Heart left ventricle (tissue), 16 donors: ENCODE results near the gene CX3CR1. TPM values are rescaled to one million over a fixed set of nuclear protein-coding genes. Genes with fewer than 3 reads are reported as not detected.

ENCODE experiments used
- ATAC-seq, 4 donors: fragments of 200-7000 bp; cut with Tn5 transposase; one replicate each; pipeline ENCODE4 v1.9.1; 2020 to 2022; ENCODE audit warnings: moderate library complexity in 4 of 4, mild to moderate bottlenecking in 3 of 4, moderate number of reproducible peaks in 1 of 4
- DNase-seq, 5 donors: peaks; one replicate each; pipeline ENCODE4 v3.0.0-alpha.2; 2020
- H3K27ac ChIP-seq, 12 donors: fragments of 200-600 bp; sonication (generic) in 4 of 12; one replicate each; pipeline versions ENCODE4 v1.5.0 to v1.8.0; 2016 to 2022; ENCODE audit warnings: mild to moderate bottlenecking in 2 of 12
- H3K27me3 ChIP-seq, 9 donors: fragments of 200-600 bp; sonication (generic) in 2 of 9; one replicate each; pipeline versions ENCODE4 v1.5.1 to v1.8.0; 2016 to 2022; ENCODE audit warnings: mild to moderate bottlenecking in 3 of 9
- H3K36me3 ChIP-seq, 9 donors: fragments of 200-600 bp; sonication (generic) in 2 of 9; one replicate each; pipeline versions ENCODE4 v1.5.0 to v1.8.0; 2018 to 2022; ENCODE audit warnings: mild to moderate bottlenecking in 2 of 9
- H3K4me1 ChIP-seq, 12 donors: fragments of 200-600 bp; sonication (generic) in 4 of 12; one replicate each; pipeline versions ENCODE4 v1.5.0 to v1.8.0; 2016 to 2022; ENCODE audit warnings: mild to moderate bottlenecking in 3 of 12
- H3K4me3 ChIP-seq, 12 donors: fragments of 200-600 bp; sonication (generic) in 4 of 12; one replicate each; pipeline versions ENCODE4 v1.5.0 to v1.8.0; 2017 to 2022; ENCODE audit warnings: mild to moderate bottlenecking in 9 of 12, moderate library complexity in 4 of 12
- H3K9me3 ChIP-seq, 12 donors: fragments of 200-600 bp; sonication (generic) in 4 of 12; one replicate each; pipeline versions ENCODE4 v1.5.0 to v1.8.0; 2016 to 2022; ENCODE audit warnings: mild to moderate bottlenecking in 1 of 12
- POLR2A ChIP-seq, 2 donors: fragments of 450-650 bp; IDR thresholded peaks; one replicate each; pipeline ENCODE4 v1.6.1; 2017; ENCODE audit warnings: antibody characterized with exemption in 2 of 2, mild to moderate bottlenecking in 2 of 2, moderate library complexity in 2 of 2
- WGBS, 4 donors: extraction: QIAGEN DNeasy Blood & Tissue Kit in 2 of 4; methylation state at CpG; one replicate each; pipeline versions ENCODE4 v1.1.5 to v1.1.7; 2013 to 2018; 5-methylcytosine and 5-hydroxymethylcytosine counted together
- intact Hi-C, 10 donors: fragments of 100-400 bp; cut with DNase I; formaldehyde crosslinking; loops; one replicate each; pipeline versions ENCODE4 v1.11.1 to v1.14.2; 2022
- polyA plus RNA-seq, 2 donors: library from polyadenylated mRNA; stranded (reverse); fragments of 200-250 nt; gene quantifications; one replicate each; pipeline ENCODE4 v1.2.3, GENCODE V29; 2013
- total RNA-seq, 9 donors: library from RNA; depleted of rRNA in 2 of 9; stranded (reverse); fragments of >200 nt in 2 of 9; fragmentation: NEBNext Ultra II Directional in 3 of 9; extraction: Animal tissue kit (Norgen Biotek cat#: 25700) in 3 of 9; gene quantifications; one replicate each; pipeline versions ENCODE4 v1.1.0 to v1.2.4, GENCODE V29; 2016 to 2023
- TF ChIP-seq, protein P1 (sequence below), 12 donors: fragments of 200-600 bp; sonication (generic) in 4 of 12; IDR thresholded peaks; one replicate each; pipeline versions ENCODE4 v1.5.0 to v1.8.0; 2018 to 2022; ENCODE audit warnings: antibody characterized with exemption in 12 of 12, mild to moderate bottlenecking in 5 of 12
- donor health status: ischemic (EF 13 %, LVEDD 7.1; RV severe dilation, severe dysfunction).
- donor health status: healthy with polysubstance abuse.
- donor health status: DM: no; HTN: yes; CAD: no.
- donor health status: DM: no; HTN: no; CAD: no.
- donor health status: ischemic (EF 25% LVEDD 6.9; RV normal size, moderate dysfunction).
- donor health status: ischemic (EF 25% LVEDD 5.7; RV mildly dilated, moderate dysfunction).
- donor health status: healthy.
- donor health status: DM: yes; HTN: yes; CAD: no.
- donor health status: ischemic (EF 35%, LVEDD 5.7; RV mildly dilated, moderate dysfunction).
- donor health status: nonischemic (EF 11% LVEDD 7.7; RV severe dilation, severe dysfunction).
- donor health status: DM: yes; HTN: yes; CAD: no.
- donor health status: PGD.
- donor health status: ischemic (EF 29% LVEDD 5.4; RV normal size, mild dysfunction).
- donor health status: nonischemic (EF 23%, LVEDD 6.1; RV moderate dilation, normal function).

Gene CX3CR1
- total and polyA plus RNA-seq, 11 donors = 0.14 to 11.4 (median 1.1) TPM

DNA sequence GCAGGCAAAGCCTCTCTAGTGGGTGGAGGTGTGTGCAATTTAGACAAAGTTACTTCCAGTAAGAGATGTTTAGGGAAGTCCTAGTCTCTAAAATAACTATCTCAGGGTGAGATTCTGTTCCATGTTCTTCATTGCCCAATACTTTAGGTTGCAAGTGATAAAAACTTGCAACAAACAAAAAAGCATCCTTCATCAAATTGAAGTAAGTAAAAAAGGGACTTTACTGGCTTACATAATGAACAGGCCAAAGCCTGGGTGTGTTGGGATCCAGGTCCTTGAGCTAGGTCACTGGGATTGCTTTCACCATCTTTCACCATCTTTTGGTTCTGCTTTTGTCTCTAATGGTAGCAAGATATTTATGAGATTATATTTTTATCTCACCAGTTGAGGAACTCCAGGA, 38.3 kb downstream of the CX3CR1 start:
- H3K9me3 ChIP-seq = peaks cover 0 to 4% (median 0%) of the 10 kb centered on the region in 12 donors
- H3K27ac ChIP-seq = no peak overlapping the region
- H3K36me3 ChIP-seq = no peaks in the 10 kb centered on the region
- H3K4me3 ChIP-seq = no peak overlapping the region
- peaks cover 0 to 2% (median 0%) of the 10 kb centered on the region in 9 donors for H3K27me3 ChIP-seq
- DNase-seq (no peak), ATAC-seq (no peak)
- intact Hi-C loops = no loop called here
- H3K4me1 ChIP-seq = peaks cover 0 to 8% (median 0%) of the 10 kb centered on the region in 12 donors
- TF ChIP-seq, protein P1, sequence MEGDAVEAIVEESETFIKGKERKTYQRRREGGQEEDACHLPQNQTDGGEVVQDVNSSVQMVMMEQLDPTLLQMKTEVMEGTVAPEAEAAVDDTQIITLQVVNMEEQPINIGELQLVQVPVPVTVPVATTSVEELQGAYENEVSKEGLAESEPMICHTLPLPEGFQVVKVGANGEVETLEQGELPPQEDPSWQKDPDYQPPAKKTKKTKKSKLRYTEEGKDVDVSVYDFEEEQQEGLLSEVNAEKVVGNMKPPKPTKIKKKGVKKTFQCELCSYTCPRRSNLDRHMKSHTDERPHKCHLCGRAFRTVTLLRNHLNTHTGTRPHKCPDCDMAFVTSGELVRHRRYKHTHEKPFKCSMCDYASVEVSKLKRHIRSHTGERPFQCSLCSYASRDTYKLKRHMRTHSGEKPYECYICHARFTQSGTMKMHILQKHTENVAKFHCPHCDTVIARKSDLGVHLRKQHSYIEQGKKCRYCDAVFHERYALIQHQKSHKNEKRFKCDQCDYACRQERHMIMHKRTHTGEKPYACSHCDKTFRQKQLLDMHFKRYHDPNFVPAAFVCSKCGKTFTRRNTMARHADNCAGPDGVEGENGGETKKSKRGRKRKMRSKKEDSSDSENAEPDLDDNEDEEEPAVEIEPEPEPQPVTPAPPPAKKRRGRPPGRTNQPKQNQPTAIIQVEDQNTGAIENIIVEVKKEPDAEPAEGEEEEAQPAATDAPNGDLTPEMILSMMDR (IDR thresholded peaks at IDR 0.05) = no peak
- no peak for TF ChIP-seq POLR2A (IDR thresholded peaks at IDR 0.05)

DNA sequence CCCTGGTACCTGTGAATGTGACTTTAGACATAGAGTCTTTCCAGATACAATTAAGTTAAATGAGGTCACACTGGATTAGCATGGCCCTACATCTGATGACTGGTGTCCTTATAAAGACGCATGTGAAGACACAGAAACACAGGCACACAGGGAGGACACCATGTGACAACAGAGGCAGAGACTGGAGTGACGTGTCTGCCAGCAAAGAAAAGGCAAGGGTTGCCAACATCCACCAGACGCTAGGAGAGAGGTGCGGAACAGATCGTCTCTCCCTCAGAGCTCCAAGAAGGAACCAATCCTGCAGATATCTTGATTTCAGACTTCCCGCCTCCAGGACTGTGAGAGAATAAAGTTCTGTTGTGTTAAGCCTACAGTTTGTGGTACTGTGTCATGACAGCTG, 42.8 kb downstream of the CX3CR1 start:
- intact Hi-C loops = no loop called here
- peaks cover 0 to 2% (median 0%) of the 10 kb centered on the region in 9 donors for H3K27me3 ChIP-seq
- no peaks in the 10 kb centered on the region for H3K36me3 ChIP-seq
- 52 to 57% (median 53%) methylated on average over 6 of the region's 6 CpGs for WGBS, 4 donors
- H3K4me3 ChIP-seq = no peak overlapping the region
- no peak for TF ChIP-seq POLR2A (IDR thresholded peaks at IDR 0.05)
- TF ChIP-seq, protein P1 (IDR thresholded peaks at IDR 0.05) = no peak
- no peak overlapping the region for H3K27ac ChIP-seq
- DNase-seq (no peak), ATAC-seq (peak; percentile 32 to 68 (median 54))
- no peaks in the 10 kb centered on the region for H3K9me3 ChIP-seq
- peaks cover 0 to 39% (median 3%) of the 10 kb centered on the region in 12 donors for H3K4me1 ChIP-seq

DNA sequence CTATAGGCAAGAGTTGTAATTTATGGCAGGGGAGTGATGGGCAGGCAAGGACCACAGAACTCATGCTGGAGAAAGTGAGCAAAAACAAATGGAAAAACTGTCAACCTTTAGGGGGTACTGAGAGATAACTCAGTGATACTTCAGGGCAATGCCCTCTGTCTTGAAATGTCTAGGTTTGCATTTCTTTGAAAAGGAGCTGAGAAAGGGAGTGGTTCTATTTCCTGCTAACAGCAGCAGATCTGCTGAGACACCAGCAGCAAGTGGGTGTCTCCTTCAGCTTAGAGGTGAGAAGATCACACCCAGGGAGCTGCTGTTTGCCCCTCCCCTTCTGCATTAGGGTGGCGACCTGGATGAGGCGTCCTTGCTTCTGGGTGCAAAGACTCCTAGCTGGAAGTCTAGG, 45.2 kb downstream of the CX3CR1 start:
- H3K4me1 ChIP-seq = peaks cover 0 to 34% (median 3%) of the 10 kb centered on the region in 12 donors
- H3K9me3 ChIP-seq = no peaks in the 10 kb centered on the region
- intact Hi-C loops = no loop called here
- 38 to 75% (median 46%) methylated on average over 2 of the region's 2 CpGs for WGBS, 4 donors
- H3K4me3 ChIP-seq = no peak overlapping the region
- DNase-seq (no peak), ATAC-seq (no peak)
- TF ChIP-seq, protein P1 (IDR thresholded peaks at IDR 0.05) = no peak
- no peak for TF ChIP-seq POLR2A (IDR thresholded peaks at IDR 0.05)
- H3K27me3 ChIP-seq = peaks cover 0 to 2% (median 0%) of the 10 kb centered on the region in 9 donors
- no peaks in the 10 kb centered on the region for H3K36me3 ChIP-seq
- peak overlapping the region in 1 of 12 donors; percentile 12 for H3K27ac ChIP-seq

DNA sequence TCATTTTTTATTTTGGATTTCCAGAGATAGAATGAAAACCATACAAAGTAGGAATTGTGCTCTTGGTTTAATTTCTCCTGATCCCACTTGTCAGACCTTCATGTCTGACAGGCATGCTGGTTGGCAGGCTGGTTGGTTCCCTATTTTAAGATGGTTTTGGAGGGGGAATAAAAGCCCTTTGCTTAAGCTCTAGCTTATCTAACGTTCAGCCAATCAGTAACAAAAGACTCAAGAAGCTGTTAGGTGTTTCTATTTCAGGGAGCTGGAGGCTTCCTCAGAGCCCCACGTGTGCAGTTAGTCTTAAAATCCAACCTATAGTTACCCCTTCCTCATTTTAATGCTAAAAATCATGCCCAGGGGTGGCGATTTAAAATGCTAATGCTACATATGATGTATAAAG, 47.0 kb downstream of the CX3CR1 start:
- WGBS, 4 donors = 19 to 24% (median 22%) methylated on average over 3 of the region's 3 CpGs
- H3K4me1 ChIP-seq = peaks cover 0 to 34% (median 3%) of the 10 kb centered on the region in 12 donors
- ATAC-seq = peak; percentile 55 to 92 (median 77)
- H3K9me3 ChIP-seq = no peaks in the 10 kb centered on the region
- DNase-seq = peak in 1 of 5 donors; percentile 52
- peaks cover 0 to 2% (median 0%) of the 10 kb centered on the region in 9 donors for H3K27me3 ChIP-seq
- H3K36me3 ChIP-seq = no peaks in the 10 kb centered on the region
- intact Hi-C loops = no loop called here
- TF ChIP-seq, protein P1 (IDR thresholded peaks at IDR 0.05) = no peak
- no peak for TF ChIP-seq POLR2A (IDR thresholded peaks at IDR 0.05)
- H3K27ac ChIP-seq = peak overlapping the region in 6 of 12 donors; percentile 4 to 61 (median 26)
- H3K4me3 ChIP-seq = no peak overlapping the region
